Stromal cell of bone marrow (primary cell): Measurements from ENCODE around the gene FCHO2.
"Not testable (repeated sequence)": the region's sequence is repeated elsewhere in the genome, so short reads cannot be mapped to it uniquely, and the experiment has no call there.

ENCODE experiments used
- DNase-seq: peaks from one replicate; pipeline ENCODE4 v3.0.0-alpha.2; 2012; ENCODE audit warnings: low read depth

Gene FCHO2

GRCh38 chr5:72955768-72956323 lies at the start of gene FCHO2:
TSS of gene FCHO2 (plus strand) at chr5:72956041. CDS start at chr5:72956097, 56 bp downstream.
- DNase-seq = peak; percentile 95

- no peak for DNase-seq
Measured at GRCh38 chr5:72906806-72907205, 49.0 kb upstream of the FCHO2 start.

GRCh38 chr5:72908664-72909063 lies 47.2 kb upstream of the FCHO2 start:
- peak; percentile 7 for DNase-seq

GRCh38 chr5:72917371-72917776 lies 38.5 kb upstream of the FCHO2 start:
- DNase-seq = no peak

- DNase-seq = no peak
Measured at GRCh38 chr5:72920690-72921502, 34.9 kb upstream of the FCHO2 start.

- no peak for DNase-seq
Measured at GRCh38 chr5:72921886-72922285, 34.0 kb upstream of the FCHO2 start.

- no peak for DNase-seq
Measured at GRCh38 chr5:72922422-72922821, 33.4 kb upstream of the FCHO2 start.

- DNase-seq = no peak
Measured at GRCh38 chr5:72925336-72926010, 30.4 kb upstream of the FCHO2 start.

GRCh38 chr5:72932686-72933085 lies 23.2 kb upstream of the FCHO2 start:
- DNase-seq = not testable (repeated sequence)

- not testable (repeated sequence) for DNase-seq
Measured at GRCh38 chr5:72934953-72935725, 20.7 kb upstream of the FCHO2 start.

GRCh38 chr5:72936893-72937292 lies 18.9 kb upstream of the FCHO2 start:
- no peak for DNase-seq

GRCh38 chr5:72937517-72938061 lies 18.3 kb upstream of the FCHO2 start:
- DNase-seq = no peak

GRCh38 chr5:72938206-72938605 lies 17.6 kb upstream of the FCHO2 start:
- DNase-seq = no peak

- DNase-seq = no peak
Measured at GRCh38 chr5:72940082-72940481, 15.8 kb upstream of the FCHO2 start.

- no peak for DNase-seq
Measured at GRCh38 chr5:72943307-72943706, 12.5 kb upstream of the FCHO2 start.

- no peak for DNase-seq
Measured at GRCh38 chr5:72947498-72947897, 8.3 kb upstream of the FCHO2 start.

GRCh38 chr5:72949481-72949880 lies 6.4 kb upstream of the FCHO2 start:
- no peak for DNase-seq

- DNase-seq = peak; percentile 81
Measured at GRCh38 chr5:72951671-72952468, 4.0 kb upstream of the FCHO2 start.

- DNase-seq = no peak
Measured at GRCh38 chr5:72954389-72954788, 1.5 kb upstream of the FCHO2 start.

- no peak for DNase-seq
Measured at GRCh38 chr5:72955143-72955767, 586 bp upstream of the FCHO2 start.
